Activated T-cell treated with anti-CD3 and anti-CD28 coated beads, Interleukin-2, amount 50 U/mL, for 24 hours (primary cell): ENCODE results near the gene ARHGAP26.

ENCODE experiments used
- DNase-seq: peaks from one replicate; pipeline ENCODE4 v3.0.0-alpha.2; 2020
- H3K27ac Mint-ChIP-seq: 2 replicates; pipeline ENCODE4 v1.8.0; 2020; ENCODE audit warnings: mild to moderate bottlenecking, mixed read lengths
- H3K27me3 Mint-ChIP-seq: 2 replicates; pipeline ENCODE4 v1.8.0; 2020; ENCODE audit warnings: mixed read lengths
- H3K36me3 Mint-ChIP-seq: 2 replicates; pipeline ENCODE4 v1.8.0; 2020; ENCODE audit warnings: low read depth, mixed read lengths
- H3K4me1 Mint-ChIP-seq: 2 replicates; pipeline ENCODE4 v1.8.0; 2020; ENCODE audit warnings: low read depth, mixed read lengths
- H3K4me3 Mint-ChIP-seq: 2 replicates; pipeline ENCODE4 v1.8.0; 2020; ENCODE audit warnings: mild to moderate bottlenecking, moderate library complexity, mixed read lengths
- H3K9me3 Mint-ChIP-seq: 2 replicates; pipeline ENCODE4 v1.8.0; 2020; ENCODE audit warnings: mixed read lengths

Gene ARHGAP26

GRCh38 chr5:142901476-142902185 is 131.5 kb downstream of the ARHGAP26 start:
- Mint-ChIP-seq H3K27ac (no peak overlapping the region), H3K27me3 (no peaks in the 10 kb centered on the region), H3K36me3 (peaks cover 55% of the 10 kb centered on the region), H3K4me1 (no peaks in the 10 kb centered on the region), H3K9me3 (no peaks in the 10 kb centered on the region), H3K4me3 (no peak overlapping the region)
- DNase-seq, result no peak

GRCh38 chr5:142902186-142902965 is 132.2 kb downstream of the ARHGAP26 start:
- Mint-ChIP-seq H3K36me3 (peaks cover 62% of the 10 kb centered on the region), H3K4me1 (no peaks in the 10 kb centered on the region), H3K4me3 (no peak overlapping the region), H3K27ac (peak overlapping the region; percentile 22), H3K27me3 (no peaks in the 10 kb centered on the region), H3K9me3 (no peaks in the 10 kb centered on the region)
- no peak for DNase-seq

GRCh38 chr5:142904416-142904815 is 134.2 kb downstream of the ARHGAP26 start:
- Mint-ChIP-seq H3K9me3 (no peaks in the 10 kb centered on the region), H3K4me3 (no peak overlapping the region), H3K27me3 (no peaks in the 10 kb centered on the region), H3K27ac (no peak overlapping the region), H3K4me1 (no peaks in the 10 kb centered on the region), H3K36me3 (peaks cover 74% of the 10 kb centered on the region)
- DNase-seq, result no peak

DNA sequence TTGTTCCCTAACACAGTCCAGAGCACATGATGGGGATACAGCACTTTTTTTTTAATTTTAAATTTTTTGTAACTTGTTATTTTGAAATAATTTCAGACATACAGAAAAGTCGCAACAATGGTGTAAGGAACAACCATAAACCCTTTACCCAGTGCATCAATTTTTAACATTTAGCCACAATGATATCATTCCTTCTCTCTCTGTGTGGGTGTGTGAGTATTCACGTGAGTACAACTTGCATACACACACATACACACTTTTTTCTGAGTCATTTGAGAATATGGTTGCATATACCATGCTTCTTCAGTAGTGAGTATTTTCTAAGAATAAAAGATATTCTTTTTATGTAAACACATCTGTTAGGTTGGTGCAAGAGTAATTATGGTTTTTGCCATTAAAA is 135.2 kb downstream of the ARHGAP26 start:
- DNase-seq, result no peak
- no peak overlapping the region for H3K4me3 Mint-ChIP-seq
- no peaks in the 10 kb centered on the region for H3K4me1 Mint-ChIP-seq
- H3K9me3 Mint-ChIP-seq, result no peaks in the 10 kb centered on the region
- no peaks in the 10 kb centered on the region for H3K27me3 Mint-ChIP-seq
- no peak overlapping the region for H3K27ac Mint-ChIP-seq
- H3K36me3 Mint-ChIP-seq, result peaks cover 76% of the 10 kb centered on the region

DNA sequence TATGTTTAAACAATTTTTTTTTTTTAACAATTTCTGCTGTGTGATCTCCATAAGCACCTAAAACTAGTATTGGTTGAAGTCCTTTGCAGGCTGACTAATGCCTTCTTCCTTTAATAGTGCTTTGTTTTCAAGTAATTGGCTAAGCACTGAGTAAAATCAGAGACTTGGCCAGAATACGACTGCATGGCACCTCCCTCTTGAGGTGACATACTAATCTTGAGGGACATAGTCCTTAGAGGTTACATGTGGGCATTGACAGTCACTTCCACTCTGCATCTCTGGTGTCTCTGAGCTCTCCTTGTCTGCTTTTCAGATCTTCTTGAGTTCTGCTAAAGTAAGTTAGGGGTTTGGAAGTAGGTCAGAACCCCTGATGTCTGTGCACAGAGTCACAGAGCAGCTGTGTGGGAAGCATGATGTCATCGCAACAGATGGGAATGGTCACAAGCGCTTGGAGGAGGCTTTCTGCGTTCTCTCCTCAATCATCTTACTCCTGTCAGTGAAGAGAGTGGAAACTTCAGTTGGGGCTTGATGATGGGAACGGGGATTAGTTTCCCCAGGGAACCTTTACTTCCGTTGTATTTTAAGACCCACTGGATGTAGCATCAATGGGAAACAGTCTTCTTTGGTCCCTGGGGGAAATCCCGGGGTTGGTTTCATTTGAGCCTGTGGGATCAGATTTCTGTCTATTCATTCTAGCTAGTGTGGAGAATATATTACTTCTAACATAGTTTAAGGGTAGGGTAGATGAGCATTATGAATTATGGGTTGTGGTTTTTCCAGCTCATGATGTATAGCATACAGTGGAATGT is 136.9 kb downstream of the ARHGAP26 start:
- Mint-ChIP-seq H3K27me3 (no peaks in the 10 kb centered on the region), H3K27ac (no peak overlapping the region), H3K9me3 (no peaks in the 10 kb centered on the region), H3K4me3 (no peak overlapping the region), H3K36me3 (peaks cover 76% of the 10 kb centered on the region), H3K4me1 (no peaks in the 10 kb centered on the region)
- DNase-seq, result no peak

- Mint-ChIP-seq H3K4me3 (no peak overlapping the region), H3K36me3 (peaks cover 73% of the 10 kb centered on the region), H3K9me3 (no peaks in the 10 kb centered on the region), H3K4me1 (no peaks in the 10 kb centered on the region), H3K27me3 (no peaks in the 10 kb centered on the region), H3K27ac (no peak overlapping the region)
- DNase-seq, result no peak
These were observed 138.5 kb downstream of the ARHGAP26 start for GRCh38 chr5:142908659-142909058.

GRCh38 chr5:142910128-142910527 is 140.0 kb downstream of the ARHGAP26 start:
- no peak overlapping the region for H3K27ac Mint-ChIP-seq
- no peaks in the 10 kb centered on the region for H3K27me3 Mint-ChIP-seq
- H3K9me3 Mint-ChIP-seq, result no peaks in the 10 kb centered on the region
- DNase-seq, result no peak
- H3K36me3 Mint-ChIP-seq, result peaks cover 73% of the 10 kb centered on the region
- H3K4me1 Mint-ChIP-seq, result no peaks in the 10 kb centered on the region
- H3K4me3 Mint-ChIP-seq, result no peak overlapping the region

- no peak for DNase-seq
- Mint-ChIP-seq H3K4me3 (no peak overlapping the region), H3K4me1 (no peaks in the 10 kb centered on the region), H3K36me3 (peaks cover 75% of the 10 kb centered on the region), H3K27me3 (no peaks in the 10 kb centered on the region), H3K27ac (no peak overlapping the region), H3K9me3 (no peaks in the 10 kb centered on the region)
These were observed 141.0 kb downstream of the ARHGAP26 start for GRCh38 chr5:142911170-142911569.

GRCh38 chr5:142911775-142912174 is 141.6 kb downstream of the ARHGAP26 start:
- Mint-ChIP-seq H3K4me3 (no peak overlapping the region), H3K9me3 (no peaks in the 10 kb centered on the region), H3K36me3 (peaks cover 73% of the 10 kb centered on the region), H3K27ac (no peak overlapping the region), H3K27me3 (no peaks in the 10 kb centered on the region), H3K4me1 (no peaks in the 10 kb centered on the region)
- no peak for DNase-seq

DNA sequence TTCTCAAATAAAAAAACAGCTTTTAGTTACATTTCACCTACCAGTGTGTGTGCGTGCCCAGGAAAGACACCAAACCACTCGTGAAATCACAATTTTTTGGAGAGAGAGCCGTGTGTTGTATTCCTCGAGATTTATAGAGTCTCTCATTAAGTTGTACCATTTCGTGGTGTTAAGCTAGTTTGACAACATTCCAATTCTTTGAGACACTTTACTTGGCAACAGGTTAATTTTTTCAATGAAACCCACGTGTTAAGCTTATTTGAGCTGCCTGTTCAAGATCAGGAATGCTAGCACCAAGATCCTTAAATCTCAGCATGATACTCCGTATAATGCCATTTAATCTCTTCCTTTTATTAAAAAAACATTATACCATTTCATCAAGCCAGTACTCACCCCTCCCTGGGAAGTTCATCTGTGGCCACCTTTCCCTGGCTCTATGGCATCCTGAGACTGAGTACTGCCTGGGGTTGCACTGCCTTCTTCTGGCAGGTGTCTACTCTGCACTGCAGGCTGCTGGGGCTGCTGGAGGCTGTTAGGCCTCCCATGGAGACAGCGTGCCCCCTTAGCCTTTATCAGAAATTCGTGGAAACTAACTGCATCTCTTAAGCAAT is 143.7 kb downstream of the ARHGAP26 start:
- H3K36me3 Mint-ChIP-seq, result peaks cover 63% of the 10 kb centered on the region

DNA sequence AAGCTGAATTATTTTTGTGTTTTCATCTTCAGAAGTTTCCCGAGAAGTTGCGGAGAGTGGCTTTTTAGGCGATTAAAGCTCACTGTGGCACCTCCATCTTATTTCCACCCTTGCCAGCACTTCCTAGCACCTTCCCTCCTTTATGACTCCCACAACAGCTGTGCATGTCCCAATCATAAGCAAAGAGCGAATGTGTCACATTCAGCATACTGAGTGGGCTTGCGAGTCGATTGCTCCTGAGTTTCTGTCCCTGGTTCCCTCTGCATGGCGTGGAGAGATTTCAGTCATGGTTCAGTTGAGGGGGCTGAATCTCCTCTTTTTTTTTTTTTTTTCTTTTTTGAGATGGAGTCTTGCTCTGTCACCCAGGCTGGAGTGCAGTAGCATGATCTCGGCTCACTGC is 144.9 kb downstream of the ARHGAP26 start:
- H3K27me3 Mint-ChIP-seq, result no peaks in the 10 kb centered on the region

More for the DNA sequence above, 143.7 kb downstream of the ARHGAP26 start:
- Mint-ChIP-seq H3K4me3 (no peak overlapping the region), H3K27me3 (no peaks in the 10 kb centered on the region), H3K9me3 (no peaks in the 10 kb centered on the region), H3K4me1 (no peaks in the 10 kb centered on the region), H3K27ac (no peak overlapping the region)
- no peak for DNase-seq

DNA sequence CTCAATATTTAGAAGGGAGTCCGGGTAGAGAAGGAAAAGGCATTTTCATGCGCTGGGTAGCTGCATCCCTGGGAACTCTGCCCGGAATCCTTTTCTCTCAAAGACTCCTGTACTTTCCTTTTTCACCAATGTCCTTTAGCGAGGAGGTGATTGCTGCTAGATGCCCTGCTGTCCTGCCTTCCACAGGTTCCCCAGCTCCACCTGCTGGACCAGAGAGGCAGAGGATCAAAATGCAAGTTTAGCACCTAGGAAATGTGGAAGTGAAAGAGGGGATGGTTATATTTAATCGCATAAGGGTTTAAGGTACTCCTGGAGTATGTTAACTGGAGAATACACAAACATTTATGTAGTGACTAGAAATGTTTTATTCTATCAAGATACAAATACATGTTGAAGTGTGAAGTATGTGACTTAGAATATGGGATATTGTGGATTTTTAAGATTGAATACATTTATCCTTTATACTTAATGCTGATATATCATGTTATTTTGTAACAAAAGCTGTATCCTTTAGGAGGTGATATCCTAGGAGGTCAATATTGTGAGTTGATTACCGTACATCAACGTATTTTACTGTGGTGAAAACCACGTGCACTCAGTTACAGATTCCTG is 145.7 kb downstream of the ARHGAP26 start:
- no peak for DNase-seq
- H3K4me1 Mint-ChIP-seq, result no peaks in the 10 kb centered on the region
- H3K4me3 Mint-ChIP-seq, result no peak overlapping the region
- H3K36me3 Mint-ChIP-seq, result peaks cover 55% of the 10 kb centered on the region
- no peak overlapping the region for H3K27ac Mint-ChIP-seq
- no peaks in the 10 kb centered on the region for H3K9me3 Mint-ChIP-seq
- H3K27me3 Mint-ChIP-seq, result no peaks in the 10 kb centered on the region

More for the DNA sequence above, 144.9 kb downstream of the ARHGAP26 start:
- H3K9me3 Mint-ChIP-seq, result no peaks in the 10 kb centered on the region
- DNase-seq, result no peak
- peaks cover 60% of the 10 kb centered on the region for H3K36me3 Mint-ChIP-seq
- H3K4me3 Mint-ChIP-seq, result no peak overlapping the region
- no peaks in the 10 kb centered on the region for H3K4me1 Mint-ChIP-seq
- H3K27ac Mint-ChIP-seq, result no peak overlapping the region

- DNase-seq, result no peak
- Mint-ChIP-seq H3K4me3 (no peak overlapping the region), H3K9me3 (no peaks in the 10 kb centered on the region), H3K4me1 (peaks cover 16% of the 10 kb centered on the region), H3K36me3 (peaks cover 31% of the 10 kb centered on the region), H3K27ac (no peak overlapping the region), H3K27me3 (no peaks in the 10 kb centered on the region)
These were observed 148.9 kb downstream of the ARHGAP26 start for GRCh38 chr5:142918959-142919635.
